H1 (cell line): ENCODE results near the gene CFAP97D2. TPM values are rescaled to one million over a fixed set of nuclear protein-coding genes. Genes with fewer than 3 reads are reported as not detected.

ENCODE experiments used
- ATF2 ChIP-seq: IDR thresholded peaks from 2 replicates; pipeline ENCODE4 v1.6.1; 2012; ENCODE audit warnings: low read length, inconsistent platforms
- HDAC6 ChIP-seq: IDR thresholded peaks from one replicate; pipeline ENCODE4 v1.7.1; 2012; ENCODE audit warnings: low read depth, mild to moderate bottlenecking, inconsistent platforms, low read length, moderate library complexity
- KDM4A ChIP-seq: IDR thresholded peaks from one replicate; pipeline ENCODE4 v1.7.1; 2012; ENCODE audit warnings: low read depth, mild to moderate bottlenecking, moderate library complexity, low read length, inconsistent platforms; ENCODE audit not compliant: severe bottlenecking
- MAFK ChIP-seq: IDR thresholded peaks from 2 replicates; pipeline ENCODE4 v1.6.1; 2012; ENCODE audit warnings: low read depth, mild to moderate bottlenecking, improper control_type of control experiment, low read length
- SP2 ChIP-seq: IDR thresholded peaks from 2 replicates; pipeline ENCODE4 v1.6.1; 2012; ENCODE audit warnings: mild to moderate bottlenecking, low read length, inconsistent platforms
- TEAD4 ChIP-seq: IDR thresholded peaks from 2 replicates; pipeline ENCODE4 v1.6.1; 2012; ENCODE audit warnings: low read depth, low read length, inconsistent platforms, mixed read lengths
- polyA plus RNA-seq, 7 experiments: library from polyadenylated mRNA; depleted of rRNA in 3 of 7; stranded (reverse) in 5 of 7; unstranded in 2 of 7; fragments of >200 nt in 5 of 7; fragments of 200-250 nt in 2 of 7; gene quantifications; 1 replicate in 5 of 7; 2 replicates in 1 of 7; 4 replicates in 1 of 7; pipeline versions ENCODE4 v1.2.1 to v1.2.3, GENCODE V29; 2011 to 2013; ENCODE audit warnings: missing spikeins in 2 of 7, mixed read lengths in 2 of 7
- total RNA-seq: library from RNA; stranded (reverse); fragmentation: NEBNext Ultra II Directional; extraction: Animal tissue kit (Norgen Biotek cat#: 25700); gene quantifications from 2 replicates; pipeline ENCODE4 v1.2.1, GENCODE V29; 2021

Gene CFAP97D2
- total and polyA plus RNA-seq, 2 of the 8 experiments (the other 6 are each of a cell fraction or from before 2014, with no cell fraction given) = not detected

GRCh38 chr13:114167426-114167825 lies 11.6 kb upstream of the CFAP97D2 start (continued):
- TF ChIP-seq KDM4A (no peak), HDAC6 (no peak), ATF2 (no peak), TEAD4 (no peak), SP2 (no peak), MAFK (no peak)
- TF ChIP-seq, all 59 proteins: peak for 0
